Femur (tissue), 1 donor: ENCODE results near the gene CALN1.

Source experiments
- DNase-seq: peaks from one replicate; pipeline ENCODE4 v3.0.0-alpha.2; 2017

CALN1 gene

GRCh38 chr7:72030994-72031667, 381.0 kb downstream of the CALN1 start:
- DNase-seq: no peak

GRCh38 chr7:72028267-72028666, 383.9 kb downstream of the CALN1 start:
- DNase-seq: no peak

- no peak for DNase-seq
Measured at GRCh38 chr7:72025381-72025960, 386.7 kb downstream of the CALN1 start.

- DNase-seq: no peak
Measured at GRCh38 chr7:72023926-72024325, 388.2 kb downstream of the CALN1 start.

GRCh38 chr7:72021716-72022115, 390.4 kb downstream of the CALN1 start:
- DNase-seq: no peak

- DNase-seq: no peak
Measured at GRCh38 chr7:72020311-72020710, 391.8 kb downstream of the CALN1 start.

GRCh38 chr7:72019436-72019835, 392.7 kb downstream of the CALN1 start:
- no peak for DNase-seq

- DNase-seq: no peak
Measured at GRCh38 chr7:72017756-72018155, 394.4 kb downstream of the CALN1 start.

- DNase-seq: no peak
Measured at GRCh38 chr7:72016574-72016973, 395.6 kb downstream of the CALN1 start.

- DNase-seq: no peak
Measured at GRCh38 chr7:72015136-72015535, 397.0 kb downstream of the CALN1 start.

GRCh38 chr7:72007018-72007417, 405.1 kb downstream of the CALN1 start:
- DNase-seq: no peak

GRCh38 chr7:72003236-72003635, 408.9 kb downstream of the CALN1 start:
- no peak for DNase-seq

GRCh38 chr7:71996141-71996540, 416.0 kb downstream of the CALN1 start:
- no peak for DNase-seq

GRCh38 chr7:71995111-71995510, 417.0 kb downstream of the CALN1 start:
- DNase-seq: no peak

- DNase-seq: no peak
Measured at GRCh38 chr7:71991586-71991985, 420.6 kb downstream of the CALN1 start.

GRCh38 chr7:71990138-71990462, 422.0 kb downstream of the CALN1 start:
- DNase-seq: no peak

- DNase-seq: no peak
Measured at GRCh38 chr7:71988201-71988600, 423.9 kb downstream of the CALN1 start.

- DNase-seq: no peak
Measured at GRCh38 chr7:71987200-71987767, 424.9 kb downstream of the CALN1 start.

GRCh38 chr7:71984348-71984747, 427.8 kb downstream of the CALN1 start:
- no peak for DNase-seq

GRCh38 chr7:71982851-71983250, 429.3 kb downstream of the CALN1 start:
- no peak for DNase-seq

GRCh38 chr7:71976645-71977044, 435.5 kb downstream of the CALN1 start:
- DNase-seq: no peak

GRCh38 chr7:71974611-71975010, 437.5 kb downstream of the CALN1 start:
- no peak for DNase-seq

- no peak for DNase-seq
Measured at GRCh38 chr7:71972534-71972933, 439.6 kb downstream of the CALN1 start.

- DNase-seq: no peak
Measured at GRCh38 chr7:71970725-71971124, 441.4 kb downstream of the CALN1 start.

- DNase-seq: no peak
Measured at GRCh38 chr7:71962636-71963035, 449.5 kb downstream of the CALN1 start.
